ENCODE results near the gene GNAT1.

Gene GNAT1

GRCh38 chr3:50169232-50169832 is 22.1 kb upstream of the GNAT1 start:
- Histone ChIP-seq H3K4me2 (ENCODE audit: low read length) (no peak overlapping the region), H3K79me2 (no peaks in the 10 kb centered on the region), H3K27ac (peak overlapping the region; percentile 74), H3K36me3 (ENCODE audit: control insufficient read depth, insufficient read depth, low read length) (no peaks in the 10 kb centered on the region), H2AFZ (no peak overlapping the region), H3K9me3 (ENCODE audit: control insufficient read depth, low read length) (no peaks in the 10 kb centered on the region), H3K9ac (no peak overlapping the region), H3K27me3 (ENCODE audit: control insufficient read depth, insufficient read depth, low read length) (no peaks in the 10 kb centered on the region), H3K4me1 (peaks cover 10% of the 10 kb centered on the region), H3K4me3 (ENCODE audit: low read depth, low read length) (no peak overlapping the region)
- no peak for TF ChIP-seq CTCF (IDR thresholded peaks at IDR 0.05)

- Histone ChIP-seq H3K27me3 (ENCODE audit: control insufficient read depth, insufficient read depth, low read length) (no peaks in the 10 kb centered on the region), H3K4me2 (ENCODE audit: low read length) (no peak overlapping the region), H3K9me3 (ENCODE audit: control insufficient read depth, low read length) (no peaks in the 10 kb centered on the region), H3K4me1 (peaks cover 10% of the 10 kb centered on the region), H3K4me3 (ENCODE audit: low read depth, low read length) (no peak overlapping the region), H3K36me3 (ENCODE audit: control insufficient read depth, insufficient read depth, low read length) (no peaks in the 10 kb centered on the region), H3K79me2 (no peaks in the 10 kb centered on the region), H3K9ac (no peak overlapping the region), H2AFZ (no peak overlapping the region), H3K27ac (peak overlapping the region; percentile 74)
- no peak for TF ChIP-seq CTCF (IDR thresholded peaks at IDR 0.05)
Observed at GRCh38 chr3:50169858-50170257, 21.6 kb upstream of the GNAT1 start.

GRCh38 chr3:50170689-50171088 is 20.7 kb upstream of the GNAT1 start:
- peak overlapping the region; percentile 74 for H3K27ac ChIP-seq
- H3K4me1 ChIP-seq = peaks cover 10% of the 10 kb centered on the region
- TF ChIP-seq CTCF (IDR thresholded peaks at IDR 0.05) = no peak
- H3K9ac ChIP-seq = no peak overlapping the region
- no peaks in the 10 kb centered on the region for H3K9me3 ChIP-seq (ENCODE audit: control insufficient read depth, low read length)
- H3K36me3 ChIP-seq (ENCODE audit: control insufficient read depth, insufficient read depth, low read length) = no peaks in the 10 kb centered on the region
- H3K27me3 ChIP-seq (ENCODE audit: control insufficient read depth, insufficient read depth, low read length) = no peaks in the 10 kb centered on the region
- H2AFZ ChIP-seq = no peak overlapping the region
- no peak overlapping the region for H3K4me2 ChIP-seq (ENCODE audit: low read length)
- H3K4me3 ChIP-seq (ENCODE audit: low read depth, low read length) = no peak overlapping the region
- H3K79me2 ChIP-seq = no peaks in the 10 kb centered on the region

- Histone ChIP-seq H3K9me3 (ENCODE audit: control insufficient read depth, low read length) (no peaks in the 10 kb centered on the region), H3K27ac (no peak overlapping the region), H3K36me3 (ENCODE audit: control insufficient read depth, insufficient read depth, low read length) (no peaks in the 10 kb centered on the region), H3K4me1 (peaks cover 10% of the 10 kb centered on the region), H3K27me3 (ENCODE audit: control insufficient read depth, insufficient read depth, low read length) (no peaks in the 10 kb centered on the region), H2AFZ (no peak overlapping the region), H3K9ac (no peak overlapping the region), H3K4me2 (ENCODE audit: low read length) (no peak overlapping the region), H3K4me3 (ENCODE audit: low read depth, low read length) (no peak overlapping the region), H3K79me2 (no peaks in the 10 kb centered on the region)
- TF ChIP-seq CTCF (IDR thresholded peaks at IDR 0.05) = no peak
Observed at GRCh38 chr3:50171540-50172301, 19.7 kb upstream of the GNAT1 start.

Measured in parathyroid adenoma (tissue), 2 donors.